Measurements from ENCODE around the gene THAP8.

The THAP8 gene

DNA sequence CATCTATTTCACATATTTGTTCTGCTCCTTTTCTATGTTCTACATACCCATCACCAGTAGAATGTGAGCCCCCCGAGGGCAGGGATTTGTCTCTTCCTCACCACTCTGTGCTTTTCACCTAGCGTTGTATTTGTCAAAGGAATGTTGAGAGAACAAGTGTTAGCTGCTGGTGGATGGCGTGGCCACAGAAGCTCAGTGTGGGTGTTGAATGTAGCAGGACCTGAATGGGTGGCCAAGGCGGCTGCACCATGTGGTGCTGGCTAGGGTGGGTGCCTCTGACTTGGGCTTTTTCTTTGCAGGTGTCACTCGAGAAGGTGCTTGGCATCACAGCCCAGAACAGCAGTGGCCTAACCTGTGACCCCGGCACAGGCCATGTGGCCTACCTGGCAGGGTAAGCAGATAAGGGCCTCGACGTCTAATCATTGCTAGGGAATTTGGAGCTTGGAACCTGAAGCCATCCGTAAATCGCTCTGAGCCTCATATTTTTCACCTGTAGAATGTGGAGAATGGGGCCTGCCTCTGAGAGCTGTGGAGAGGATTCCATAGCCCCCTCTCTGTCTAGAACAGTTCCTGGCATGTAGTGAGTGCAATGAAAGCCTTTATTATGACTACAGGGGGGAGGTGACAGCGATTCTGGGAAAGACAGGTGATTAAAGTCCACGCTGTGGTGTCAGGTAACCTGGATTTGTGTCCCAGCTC, 4.5 kb upstream of the THAP8 start:
- TF ChIP-seq, protein P1, sequence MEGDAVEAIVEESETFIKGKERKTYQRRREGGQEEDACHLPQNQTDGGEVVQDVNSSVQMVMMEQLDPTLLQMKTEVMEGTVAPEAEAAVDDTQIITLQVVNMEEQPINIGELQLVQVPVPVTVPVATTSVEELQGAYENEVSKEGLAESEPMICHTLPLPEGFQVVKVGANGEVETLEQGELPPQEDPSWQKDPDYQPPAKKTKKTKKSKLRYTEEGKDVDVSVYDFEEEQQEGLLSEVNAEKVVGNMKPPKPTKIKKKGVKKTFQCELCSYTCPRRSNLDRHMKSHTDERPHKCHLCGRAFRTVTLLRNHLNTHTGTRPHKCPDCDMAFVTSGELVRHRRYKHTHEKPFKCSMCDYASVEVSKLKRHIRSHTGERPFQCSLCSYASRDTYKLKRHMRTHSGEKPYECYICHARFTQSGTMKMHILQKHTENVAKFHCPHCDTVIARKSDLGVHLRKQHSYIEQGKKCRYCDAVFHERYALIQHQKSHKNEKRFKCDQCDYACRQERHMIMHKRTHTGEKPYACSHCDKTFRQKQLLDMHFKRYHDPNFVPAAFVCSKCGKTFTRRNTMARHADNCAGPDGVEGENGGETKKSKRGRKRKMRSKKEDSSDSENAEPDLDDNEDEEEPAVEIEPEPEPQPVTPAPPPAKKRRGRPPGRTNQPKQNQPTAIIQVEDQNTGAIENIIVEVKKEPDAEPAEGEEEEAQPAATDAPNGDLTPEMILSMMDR (IDR thresholded peaks at IDR 0.05; ENCODE audit: low read depth, low read length): no peak
- DNase-seq (ENCODE audit: low read depth in 2 of 2): no peak
- H3K4me3 ChIP-seq (replicated peaks in 1 of 2; ENCODE audit: low read depth in 2 of 2, low read length in 2 of 2): no peak overlapping the region

DNA sequence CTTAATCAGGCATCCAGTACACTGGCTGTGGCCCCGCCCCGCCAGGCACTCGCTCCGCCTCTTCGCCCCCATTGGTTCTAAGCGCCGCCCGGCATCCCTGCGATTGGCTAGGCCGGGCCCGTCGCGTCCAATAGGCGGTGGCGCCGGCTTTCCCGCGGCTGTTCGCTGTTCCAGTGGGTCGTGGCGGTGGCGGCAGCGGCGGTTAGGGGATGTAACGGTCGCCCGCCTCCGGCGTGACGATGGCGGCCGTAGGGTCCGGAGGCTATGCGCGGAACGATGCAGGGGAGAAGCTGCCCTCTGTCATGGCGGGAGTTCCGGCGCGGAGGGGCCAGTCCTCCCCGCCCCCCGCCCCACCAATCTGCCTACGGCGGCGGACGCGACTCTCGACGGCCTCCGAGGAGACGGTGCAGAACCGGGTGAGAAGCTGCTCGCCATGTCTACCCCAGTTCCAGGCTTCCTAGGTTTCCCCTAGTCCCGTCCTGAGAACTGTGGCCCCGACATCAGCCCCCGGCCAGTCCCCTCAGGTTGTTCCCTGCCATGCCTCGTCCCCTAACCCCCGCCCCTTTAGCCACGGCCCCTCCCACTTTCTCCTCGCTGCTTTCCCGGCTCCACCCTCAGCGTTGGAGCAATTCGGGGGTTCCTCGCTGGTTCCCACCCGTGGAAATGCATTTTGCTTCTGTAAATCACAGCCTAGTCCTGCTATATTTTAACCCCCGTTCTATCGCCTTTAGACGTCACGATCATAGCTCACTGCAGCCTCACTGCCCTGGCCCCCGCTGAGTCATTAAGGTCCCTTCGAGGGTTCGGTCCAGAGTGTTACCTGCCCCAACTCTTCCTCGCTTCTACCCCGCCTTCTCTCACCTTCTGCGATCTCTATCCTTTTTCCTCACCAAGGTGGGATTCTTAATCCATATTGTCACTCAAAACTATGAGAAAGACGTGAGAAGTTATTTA, 925 bp upstream of the THAP8 start, which contains the start of gene WDR62:
TSS of gene WDR62 (plus strand) at position 165 of the 954 bp plus-strand sequence. CDS start at position 240, 75 bp downstream.
- TF ChIP-seq, protein P1 (IDR thresholded peaks at IDR 0.05; ENCODE audit: low read depth, low read length): no peak
- peak in 1 of 2 donors; percentile 93 for DNase-seq (ENCODE audit: low read depth in 2 of 2)
- peak within 1 kb of the TSS; percentile 64 to 81 for H3K4me3 ChIP-seq (replicated peaks in 1 of 2; ENCODE audit: low read depth in 2 of 2, low read length in 2 of 2)

DNA sequence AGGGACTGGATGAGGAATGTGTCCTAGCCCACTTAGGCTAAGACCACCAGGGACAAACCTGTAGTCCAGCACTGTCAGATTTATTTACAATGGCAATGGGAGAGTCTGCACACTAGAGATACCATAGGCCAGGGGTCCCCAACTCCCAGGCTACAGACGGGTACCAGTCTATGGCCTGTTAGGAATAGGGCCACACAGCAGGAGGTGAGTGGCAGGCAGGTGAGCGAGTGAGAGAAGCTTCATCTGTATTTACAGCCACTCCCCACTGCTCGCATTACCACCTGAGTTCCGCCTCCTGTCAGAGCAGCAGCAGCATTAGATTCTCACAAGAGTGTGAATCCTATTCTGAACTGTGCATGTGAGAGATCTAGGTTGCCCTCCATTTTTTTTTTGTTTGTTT, 2.4 kb downstream of the THAP8 start:
- no peak overlapping the region for H3K4me3 ChIP-seq (replicated peaks in 1 of 2; ENCODE audit: low read depth in 2 of 2, low read length in 2 of 2)
- no peak for DNase-seq (ENCODE audit: low read depth in 2 of 2)
- TF ChIP-seq, protein P1 (IDR thresholded peaks at IDR 0.05; ENCODE audit: low read depth, low read length): no peak

DNA sequence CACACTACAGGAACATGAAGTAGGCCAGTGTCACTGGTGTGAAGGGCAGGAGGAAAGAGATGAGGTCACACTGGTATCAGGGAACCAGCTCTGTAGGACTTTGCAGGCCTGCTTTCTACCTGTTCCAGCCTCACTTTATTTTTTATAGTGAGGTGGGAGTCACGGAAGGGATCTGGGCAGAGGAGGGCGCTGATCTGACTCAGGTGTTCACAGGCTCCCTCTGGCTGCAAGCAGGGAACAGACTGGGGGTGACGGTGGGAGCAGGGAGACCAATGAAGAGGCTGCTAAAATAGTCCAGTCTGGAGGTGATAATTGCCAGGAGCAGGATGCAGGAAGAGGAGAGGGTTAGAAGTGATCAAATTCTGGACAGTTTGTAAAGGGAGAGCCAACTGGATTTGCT, 2.8 kb downstream of the THAP8 start:
- DNase-seq (ENCODE audit: low read depth in 2 of 2): no peak
- TF ChIP-seq, protein P1 (IDR thresholded peaks at IDR 0.05; ENCODE audit: low read depth, low read length): peak; percentile 41
- no peak overlapping the region for H3K4me3 ChIP-seq (replicated peaks in 1 of 2; ENCODE audit: low read depth in 2 of 2, low read length in 2 of 2)

DNA sequence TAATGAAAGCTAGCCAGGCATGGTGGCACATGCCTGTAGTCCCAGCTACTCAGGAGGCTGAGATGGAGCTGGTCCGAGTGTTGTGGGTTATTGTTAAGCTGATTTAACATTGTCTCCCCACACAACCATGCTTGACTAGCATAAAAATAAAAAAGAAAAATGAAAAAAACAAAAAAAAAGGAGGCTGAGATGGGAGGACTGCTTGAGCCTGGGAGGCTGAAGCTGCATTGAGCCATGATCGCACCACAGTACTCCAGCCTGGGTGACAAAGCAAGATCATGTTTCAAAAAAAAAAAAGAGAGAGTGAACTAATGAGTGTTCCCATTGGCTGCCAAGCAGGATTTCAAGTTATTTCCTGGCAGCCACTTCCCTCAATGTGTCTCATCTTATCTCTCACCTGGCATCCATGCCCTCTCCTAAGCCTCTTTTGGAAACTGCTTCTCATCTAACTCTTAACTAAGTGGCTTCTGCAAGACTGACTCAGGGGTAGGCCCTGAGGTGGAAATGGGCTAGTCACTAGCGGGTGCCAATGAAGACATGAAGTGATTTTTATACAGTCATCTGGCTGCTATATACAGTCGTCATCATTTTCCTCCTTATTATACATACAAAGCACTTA, 4.9 kb downstream of the THAP8 start:
- H3K4me3 ChIP-seq (replicated peaks in 1 of 2; ENCODE audit: low read depth in 2 of 2, low read length in 2 of 2): no peak overlapping the region
- TF ChIP-seq, protein P1 (IDR thresholded peaks at IDR 0.05; ENCODE audit: low read depth, low read length): no peak
- DNase-seq (ENCODE audit: low read depth in 2 of 2): peak in 1 of 2 donors; percentile 31

DNA sequence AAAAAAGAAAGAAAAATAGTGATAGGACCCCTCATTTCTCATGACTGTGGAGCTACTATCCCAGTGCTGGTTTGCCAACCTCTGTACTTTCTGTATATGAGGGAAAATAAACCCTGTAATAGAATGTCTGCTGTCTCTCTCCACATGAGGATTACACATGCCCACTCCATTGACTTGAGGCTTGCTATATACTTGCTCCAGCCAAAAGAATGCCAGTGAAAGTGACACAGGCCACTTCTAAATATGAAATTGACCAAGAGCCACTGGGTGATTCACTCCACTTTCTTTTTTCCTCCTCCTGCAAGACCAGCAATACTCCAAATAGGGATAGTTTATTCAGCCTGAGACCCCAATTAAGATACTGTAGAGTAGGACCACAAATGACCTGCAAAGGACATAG, 6.2 kb downstream of the THAP8 start:
- no peak for DNase-seq (ENCODE audit: low read depth in 2 of 2)
- TF ChIP-seq, protein P1 (IDR thresholded peaks at IDR 0.05; ENCODE audit: low read depth, low read length): no peak
- no peak overlapping the region for H3K4me3 ChIP-seq (replicated peaks in 1 of 2; ENCODE audit: low read depth in 2 of 2, low read length in 2 of 2)

Data from cardiac fibroblast (primary cell).